ENCODE results near the gene HDAC4. TPM values are rescaled to one million over a fixed set of nuclear protein-coding genes. Genes with fewer than 3 reads are reported as not detected.

HDAC4 gene
- total RNA-seq, 1 experiment from 2014 or later: 47.6 TPM

DNA sequence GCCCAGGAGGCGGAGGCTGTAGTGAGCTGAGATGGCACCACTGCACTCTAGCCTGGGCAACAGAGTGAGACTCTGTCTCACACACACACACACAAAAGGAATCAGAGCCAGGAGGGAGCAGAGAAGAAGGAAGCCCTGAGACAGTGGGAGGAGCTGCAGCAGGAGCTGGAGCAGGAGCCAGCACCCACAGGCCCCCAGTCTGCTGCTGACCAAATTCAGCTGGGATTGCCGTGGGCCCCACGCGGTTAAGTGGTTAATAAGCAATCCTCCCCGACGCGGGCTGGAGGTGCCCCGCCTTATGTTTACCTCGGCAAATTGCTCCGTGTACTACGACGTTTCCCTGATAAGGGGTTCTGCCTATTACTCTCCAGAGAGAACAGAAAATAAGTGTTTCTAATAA lies 287.6 kb downstream of the HDAC4 start:
- intact Hi-C loops (cut with micrococcal nuclease): no loop called here
- no peaks in the 10 kb centered on the region for H3K9me2 ChIP-seq (ENCODE audit: insufficient read depth)
- BruUV-seq (replicated peaks): no TSS peak
- no peak overlapping the region for H3K9ac ChIP-seq (ENCODE audit: low read length)
- H2AFZ ChIP-seq (ENCODE audit: low read depth, low read length, poor library complexity, severe bottlenecking): no peak overlapping the region
- H3K4me2 ChIP-seq (ENCODE audit: low read length): no peak overlapping the region
- ATAC-seq (no peak), DNase-seq (ENCODE audit: low read depth, low spot score) (no peak)
- TF ChIP-seq FOSL1 (IDR thresholded peaks at IDR 0.05; ENCODE audit: low read depth) (no peak), SIN3A (IDR thresholded peaks at IDR 0.05; ENCODE audit: low read depth) (no peak), ELF1 (IDR thresholded peaks at IDR 0.05; ENCODE audit: borderline replicate concordance, low read depth) (no peak), SRF (IDR thresholded peaks at IDR 0.05; ENCODE audit: low read depth) (no peak), ATF3 (IDR thresholded peaks at IDR 0.05) (no peak), CEBPB (IDR thresholded peaks at IDR 0.05; ENCODE audit: low read depth) (no peak), RAD21 (IDR thresholded peaks at IDR 0.05; ENCODE audit: low read depth) (no peak), EZH2 (IDR thresholded peaks at IDR 0.05) (no peak)
- TF ChIP-seq, protein P1, sequence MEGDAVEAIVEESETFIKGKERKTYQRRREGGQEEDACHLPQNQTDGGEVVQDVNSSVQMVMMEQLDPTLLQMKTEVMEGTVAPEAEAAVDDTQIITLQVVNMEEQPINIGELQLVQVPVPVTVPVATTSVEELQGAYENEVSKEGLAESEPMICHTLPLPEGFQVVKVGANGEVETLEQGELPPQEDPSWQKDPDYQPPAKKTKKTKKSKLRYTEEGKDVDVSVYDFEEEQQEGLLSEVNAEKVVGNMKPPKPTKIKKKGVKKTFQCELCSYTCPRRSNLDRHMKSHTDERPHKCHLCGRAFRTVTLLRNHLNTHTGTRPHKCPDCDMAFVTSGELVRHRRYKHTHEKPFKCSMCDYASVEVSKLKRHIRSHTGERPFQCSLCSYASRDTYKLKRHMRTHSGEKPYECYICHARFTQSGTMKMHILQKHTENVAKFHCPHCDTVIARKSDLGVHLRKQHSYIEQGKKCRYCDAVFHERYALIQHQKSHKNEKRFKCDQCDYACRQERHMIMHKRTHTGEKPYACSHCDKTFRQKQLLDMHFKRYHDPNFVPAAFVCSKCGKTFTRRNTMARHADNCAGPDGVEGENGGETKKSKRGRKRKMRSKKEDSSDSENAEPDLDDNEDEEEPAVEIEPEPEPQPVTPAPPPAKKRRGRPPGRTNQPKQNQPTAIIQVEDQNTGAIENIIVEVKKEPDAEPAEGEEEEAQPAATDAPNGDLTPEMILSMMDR (IDR thresholded peaks at IDR 0.05 in 2 of 3, conservative IDR thresholded peaks at IDR 0.05 in 1 of 3; ENCODE audit: borderline replicate concordance in 1 of 3, insufficient read depth in 1 of 3, low read depth in 2 of 3, low read length in 2 of 3): no peak
- no peaks in the 10 kb centered on the region for H3K9me3 ChIP-seq (ENCODE audit: control insufficient read depth in 1 of 2, insufficient read depth in 1 of 2, low read depth in 1 of 2, low read length in 2 of 2)
- CTCF ChIA-PET: no interaction called here
- POLR2A ChIA-PET: no interaction called here
- RAD21 ChIA-PET (ENCODE audit: low non-redundant PET in 1 of 2, low total read pairs in 2 of 2, uncharacterized antibody in 2 of 2, unreplicated experiment in 2 of 2): no interaction called here
- H3K4me3 ChIP-seq (replicated peaks in 1 of 2; ENCODE audit: low read depth in 1 of 2, low read length in 2 of 2): no peak overlapping the region
- peaks cover 0 to 6% of the 10 kb centered on the region in 2 experiments; a peak in 1 of 4 replicates for H3K4me1 ChIP-seq (ENCODE audit: control insufficient read depth in 1 of 2, insufficient read depth in 2 of 2, low read length in 2 of 2)
- no peaks in the 10 kb centered on the region for H3K27me3 ChIP-seq (ENCODE audit: insufficient read depth, low read length)
- H3K27ac ChIP-seq (ENCODE audit: low read depth, low read length): no peak overlapping the region
- H4K20me1 ChIP-seq (ENCODE audit: insufficient read depth): no peaks in the 10 kb centered on the region
- peaks cover 0 to 4% of the 10 kb centered on the region in 2 experiments; a peak in 1 of 4 replicates for H3K36me3 ChIP-seq (ENCODE audit: control insufficient read depth in 1 of 2, insufficient read depth in 2 of 2, low read length in 2 of 2)
- no peaks in the 10 kb centered on the region for H3K79me2 ChIP-seq (ENCODE audit: insufficient read depth, low read length)
